Measurements from ENCODE around the gene ABI2. TPM values are rescaled to one million over a fixed set of nuclear protein-coding genes. Genes with fewer than 3 reads are reported as not detected.

The ABI2 gene
- total RNA-seq, result 15.8 and 33.2 TPM in 2 replicates

DNA sequence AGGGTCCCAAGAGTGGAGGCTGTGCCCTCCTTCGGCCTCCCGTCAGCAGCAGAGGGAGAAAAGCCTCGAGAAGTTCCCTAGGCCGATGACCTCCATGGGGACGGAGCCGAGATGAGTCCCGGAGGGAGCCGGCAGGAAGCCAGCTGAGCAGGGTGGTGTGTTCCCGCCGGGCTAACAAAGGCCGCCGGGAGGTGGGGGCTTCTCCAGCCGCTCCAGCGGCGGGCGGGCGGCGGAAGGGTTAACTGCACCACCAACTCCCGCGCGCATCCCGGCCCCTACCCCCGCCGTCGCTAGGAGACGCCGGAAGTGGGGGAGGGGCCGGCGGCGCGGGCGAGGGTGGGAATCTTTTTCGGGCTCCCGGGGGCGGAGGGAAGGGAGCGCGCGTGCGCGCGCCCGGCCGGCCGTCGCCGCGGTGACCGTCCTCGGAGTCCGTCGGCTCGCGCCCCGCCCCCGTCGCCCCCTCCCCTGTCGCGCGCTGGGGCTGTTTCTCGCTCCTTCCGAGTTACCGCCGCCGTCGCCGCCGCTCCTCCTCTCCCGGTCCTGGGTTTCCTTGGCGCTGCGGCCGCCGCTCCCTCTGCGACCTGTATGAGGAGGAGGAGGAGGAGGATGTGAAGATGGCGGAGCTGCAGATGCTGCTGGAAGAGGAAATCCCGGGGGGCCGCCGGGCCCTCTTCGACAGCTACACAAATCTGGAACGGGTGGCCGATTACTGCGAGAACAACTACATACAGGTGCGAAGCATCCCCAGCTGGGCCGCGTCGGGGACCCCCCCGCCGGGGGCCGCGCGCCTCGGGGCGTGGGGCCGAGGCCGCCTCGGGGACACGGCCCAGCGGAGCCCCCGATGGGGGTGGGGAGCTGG is at the start of gene ABI2:
ABI2 (plus strand) TSS at position 494 of the 859 bp plus-strand sequence; CDS start at position 615, 121 bp downstream.

Other genes starting within 250 kb of the ABI2 start
- 19.7 and 26.8 TPM in 2 replicates for gene CYP20A1, start 89.4 kb upstream of the ABI2 start, total RNA-seq
- 19.4 and 42.2 TPM in 2 replicates for gene RAPH1, start 206.9 kb downstream of the ABI2 start, total RNA-seq